Islet of Langerhans (tissue), 1 donor: Measurements from ENCODE around the gene ENPEP.
A peak's percentile ranks its signal among the peaks of the same experiment; 100 is the strongest.
"Not testable (repeated sequence)": the region's sequence is repeated elsewhere in the genome, so short reads cannot be mapped to it uniquely, and the experiment has no call there.

Experiments used
- FAIRE-seq: peaks from one replicate; lab custom pipeline; 2011; peaks lifted over from hg19 to GRCh38; lab: Jason Lieb, UNC

Gene ENPEP

DNA sequence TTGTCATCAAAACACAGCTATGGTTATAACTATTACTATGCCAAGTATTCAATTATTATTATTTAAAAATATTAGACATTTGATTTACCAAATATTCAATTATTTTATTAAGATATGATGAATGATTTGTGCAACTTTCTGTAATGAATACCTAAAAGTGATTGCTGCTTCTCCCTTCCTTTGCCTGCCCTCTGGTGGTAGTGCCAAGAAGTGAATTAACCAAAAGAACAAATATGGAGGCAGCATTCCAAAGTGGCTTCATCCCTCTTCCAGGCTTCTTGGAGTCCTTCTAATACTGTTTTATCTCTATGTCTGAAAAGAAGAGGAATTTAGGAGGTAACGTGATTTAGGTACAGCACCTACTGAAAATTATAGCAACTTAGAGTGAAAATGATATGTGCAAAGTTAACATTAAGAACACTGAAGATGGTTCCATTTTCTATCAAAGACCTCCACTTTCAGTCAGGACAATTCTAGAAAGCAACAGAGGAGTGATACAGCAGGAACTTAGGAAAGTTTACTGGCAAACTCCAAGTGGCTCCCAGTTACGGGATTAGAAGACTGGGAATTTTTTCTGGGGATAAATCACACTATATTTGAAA is 43.0 kb downstream of the ENPEP start:
- peak; percentile 96 for FAIRE-seq

DNA sequence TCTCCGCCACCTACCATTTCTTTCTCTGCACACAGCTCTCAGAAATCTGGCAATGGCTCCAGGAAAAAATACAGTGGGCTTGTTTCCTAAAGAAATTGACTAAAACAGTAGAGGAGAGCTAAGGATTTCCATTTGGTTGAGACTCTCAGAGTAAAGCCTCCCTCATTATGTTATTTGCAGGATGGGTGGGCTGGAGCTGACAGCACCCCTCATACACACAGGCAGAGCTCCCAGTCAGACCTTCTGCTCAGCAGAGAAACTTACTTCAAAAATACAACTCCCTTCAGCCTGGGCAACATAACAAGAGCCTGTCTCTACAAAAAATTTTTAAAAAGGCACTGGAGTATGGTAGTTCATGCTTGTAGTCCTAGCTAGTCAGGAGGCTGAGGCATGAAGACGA is 44.9 kb downstream of the ENPEP start:
- no peak for FAIRE-seq

DNA sequence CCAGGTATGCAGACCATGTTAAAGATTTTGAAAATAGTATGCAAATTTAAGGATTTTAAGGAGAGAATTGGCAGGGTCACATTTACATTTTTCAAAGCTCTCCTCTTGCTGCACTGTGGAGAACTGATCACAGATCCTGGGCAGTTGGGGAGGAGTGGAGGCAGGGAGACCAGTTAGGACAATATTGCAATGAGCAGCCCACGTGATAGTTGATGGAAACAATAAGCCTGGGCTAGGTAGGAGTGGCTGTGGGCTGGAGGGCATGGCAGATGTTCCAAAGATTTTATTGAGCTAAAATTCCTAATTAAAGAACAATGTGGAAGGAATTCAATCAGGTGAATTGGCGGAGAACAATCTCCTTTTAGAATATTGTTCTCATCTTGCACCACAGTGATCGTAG is 50.6 kb downstream of the ENPEP start:
- FAIRE-seq = no peak

DNA sequence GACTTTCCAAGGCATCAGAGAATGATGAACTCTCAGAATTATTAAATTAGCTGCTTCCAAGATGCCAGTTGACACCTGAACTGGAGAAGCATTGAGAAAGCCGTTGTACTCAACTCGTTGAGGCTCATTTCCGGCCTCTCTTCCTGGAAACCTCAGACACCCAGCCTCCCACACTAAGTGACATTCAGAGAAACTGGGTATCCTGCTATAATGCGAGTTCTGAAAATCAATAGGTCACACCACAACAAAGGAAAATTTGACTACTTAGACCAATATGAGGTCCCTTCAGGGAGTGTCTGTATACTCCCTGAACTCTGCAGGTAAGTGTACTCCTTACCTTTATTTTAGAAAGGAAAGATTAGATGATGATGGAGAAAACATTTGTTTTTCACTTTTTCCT is 51.2 kb downstream of the ENPEP start:
- no peak for FAIRE-seq

DNA sequence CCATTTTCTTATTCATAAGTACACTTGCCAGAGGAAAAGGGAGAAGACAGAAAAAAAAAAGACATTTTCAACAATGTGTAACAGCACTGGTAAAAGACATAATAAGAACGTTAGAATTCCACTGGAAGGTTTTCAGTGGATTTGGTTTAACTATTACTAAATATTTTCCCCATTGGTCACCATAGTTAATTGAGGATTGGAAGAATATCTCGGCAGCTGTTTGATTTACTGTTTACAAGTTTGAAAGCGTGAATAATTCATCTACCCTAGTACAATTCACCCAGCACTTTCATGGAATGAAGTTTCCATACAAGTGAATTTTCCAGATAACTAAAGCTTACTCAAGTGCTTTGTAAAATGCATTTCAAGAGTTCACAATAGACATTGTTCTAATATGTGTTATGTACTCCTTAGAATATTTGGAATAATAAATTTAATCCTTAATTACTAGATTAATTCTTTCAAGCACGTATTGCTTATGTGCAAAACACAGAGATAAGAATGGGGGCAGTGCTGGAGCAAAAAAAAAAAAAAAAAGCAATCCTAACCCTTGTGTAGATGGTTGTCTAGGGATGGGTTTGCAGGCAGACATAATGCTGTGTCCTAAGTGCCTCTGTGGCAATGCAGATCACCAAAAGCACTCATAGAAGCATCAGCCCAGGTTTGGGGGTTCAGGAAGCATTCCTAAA is 57.1 kb downstream of the ENPEP start:
- FAIRE-seq = no peak

DNA sequence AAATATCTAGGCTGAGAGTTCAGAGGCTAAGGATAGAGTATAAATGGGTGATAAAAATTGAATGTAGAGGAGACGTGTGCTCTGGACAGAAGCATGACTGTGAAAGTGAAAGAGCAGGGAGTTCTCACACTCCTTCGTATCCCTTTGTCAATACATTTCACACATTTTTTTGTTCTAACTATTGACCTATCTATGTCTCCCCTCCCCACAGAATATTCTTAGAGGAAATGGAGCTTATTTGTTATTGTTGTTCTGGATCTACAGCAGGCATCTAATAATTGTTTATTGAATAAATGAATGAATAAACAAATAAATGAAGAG is 57.6 kb downstream of the ENPEP start:
- FAIRE-seq = no peak

DNA sequence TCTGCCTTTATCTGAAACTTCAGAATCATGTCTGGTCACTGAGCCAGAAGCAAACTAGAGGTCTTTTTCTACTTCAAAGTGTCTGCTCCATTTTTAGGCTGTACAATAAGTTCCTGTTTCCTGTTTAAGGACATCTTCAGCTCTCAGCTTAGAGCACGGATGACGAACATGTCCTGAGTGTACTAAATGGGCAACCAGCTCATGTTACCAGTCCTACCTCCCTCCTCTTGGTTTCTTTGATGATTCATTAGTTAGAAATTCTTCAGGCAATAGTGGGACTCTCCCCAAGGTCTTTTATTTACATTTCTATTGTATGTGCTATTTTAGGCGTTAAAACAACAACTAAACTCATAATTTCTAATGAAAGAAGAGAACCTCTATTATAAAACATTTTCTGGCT is 58.0 kb downstream of the ENPEP start:
- FAIRE-seq = no peak

DNA sequence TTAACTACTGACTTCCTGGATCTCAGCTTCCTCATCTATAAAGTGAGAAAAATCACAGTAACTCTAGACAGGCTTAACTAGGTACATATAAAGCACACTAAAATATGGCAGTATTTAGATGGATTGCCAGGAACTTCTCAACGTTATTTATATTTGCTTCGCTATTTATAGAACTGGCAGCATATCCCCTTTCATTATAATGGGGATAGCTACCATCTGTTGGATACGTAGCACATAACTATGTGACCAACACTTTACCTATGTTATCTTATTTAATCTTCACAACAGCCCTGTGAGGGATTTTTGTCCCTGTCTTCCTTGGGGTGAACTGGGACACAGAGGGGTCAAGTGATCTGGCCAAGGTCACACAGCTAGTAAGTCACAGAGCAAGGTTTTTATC is 64.6 kb downstream of the ENPEP start:
- no peak for FAIRE-seq

DNA sequence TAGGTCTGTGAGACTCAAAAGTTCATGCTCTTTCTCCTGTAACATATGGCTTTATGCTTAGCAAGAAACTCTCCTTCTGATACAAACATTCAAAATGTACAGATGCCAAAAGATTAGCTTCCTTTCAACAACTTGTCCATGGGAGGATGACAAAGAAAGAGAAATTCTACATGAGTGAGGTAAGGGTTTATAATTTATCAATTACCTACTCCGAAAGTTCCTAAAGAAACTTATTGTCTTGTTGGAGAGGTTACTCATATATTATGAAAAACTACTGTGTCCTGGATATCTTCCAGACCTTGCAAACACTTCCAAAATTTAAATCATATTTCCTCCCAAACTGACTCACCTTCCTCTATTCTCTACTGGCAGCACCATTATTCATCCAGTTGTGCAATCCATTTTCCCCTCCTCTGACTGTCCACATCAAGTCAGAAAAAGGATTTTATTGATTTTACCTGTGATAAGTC is 65.1 kb downstream of the ENPEP start:
- FAIRE-seq = no peak

DNA sequence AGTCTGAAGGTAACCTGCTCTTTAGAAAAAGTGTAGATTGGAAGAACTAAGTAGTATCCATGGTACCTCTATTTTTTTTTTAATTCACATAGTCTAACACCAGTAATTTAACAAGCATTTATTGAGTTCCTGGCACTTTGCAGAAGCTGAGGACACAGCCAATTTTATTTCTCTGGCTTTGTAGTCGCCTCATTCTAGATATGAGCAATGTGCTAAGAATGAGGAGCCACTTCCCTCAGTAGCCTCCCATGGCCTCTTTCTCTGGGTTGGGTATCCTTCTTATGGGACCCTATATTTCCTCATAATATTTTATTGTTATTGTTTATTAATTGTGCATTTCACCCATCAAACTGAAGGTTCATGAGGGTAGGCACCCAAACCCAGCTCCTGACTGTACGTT is 67.6 kb downstream of the ENPEP start:
- no peak for FAIRE-seq

DNA sequence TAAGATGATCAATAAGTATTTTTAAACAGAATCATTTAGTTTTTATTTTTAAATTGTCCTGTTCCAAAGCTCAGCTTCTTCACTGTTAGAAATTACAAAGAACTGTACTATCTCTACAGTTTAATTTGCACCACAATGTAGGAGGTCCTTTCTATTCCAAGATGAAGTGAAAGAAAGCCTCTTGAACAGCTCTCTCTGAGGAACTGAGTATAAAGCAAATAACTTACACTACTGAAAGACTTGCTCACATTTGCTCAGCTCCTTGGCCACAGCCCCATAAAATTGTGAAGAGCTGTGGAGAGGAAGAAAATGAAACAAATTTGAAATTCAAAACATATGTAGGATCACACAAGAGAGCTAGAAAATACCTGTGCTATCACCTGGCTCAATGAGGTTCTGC is 68.6 kb downstream of the ENPEP start:
- no peak for FAIRE-seq

DNA sequence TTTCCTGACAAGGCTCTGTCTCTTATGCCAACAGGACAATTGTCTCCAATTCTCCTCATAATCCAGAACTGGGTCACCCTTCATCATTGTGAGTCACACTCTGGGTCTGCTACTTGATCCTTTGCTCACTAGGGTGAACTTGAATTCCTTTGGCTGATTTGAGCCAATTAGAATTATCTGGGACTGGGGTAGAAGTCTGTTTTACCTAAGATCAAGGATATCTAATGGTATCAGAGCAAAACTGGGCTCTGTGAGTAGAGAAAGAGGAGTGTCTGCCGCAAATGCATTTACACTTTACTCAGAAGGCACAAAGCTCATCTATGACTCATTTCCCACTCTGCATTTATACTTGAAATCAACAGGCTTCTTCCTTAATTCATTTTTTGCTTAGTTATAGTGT is 74.3 kb downstream of the ENPEP start:
- no peak for FAIRE-seq

DNA sequence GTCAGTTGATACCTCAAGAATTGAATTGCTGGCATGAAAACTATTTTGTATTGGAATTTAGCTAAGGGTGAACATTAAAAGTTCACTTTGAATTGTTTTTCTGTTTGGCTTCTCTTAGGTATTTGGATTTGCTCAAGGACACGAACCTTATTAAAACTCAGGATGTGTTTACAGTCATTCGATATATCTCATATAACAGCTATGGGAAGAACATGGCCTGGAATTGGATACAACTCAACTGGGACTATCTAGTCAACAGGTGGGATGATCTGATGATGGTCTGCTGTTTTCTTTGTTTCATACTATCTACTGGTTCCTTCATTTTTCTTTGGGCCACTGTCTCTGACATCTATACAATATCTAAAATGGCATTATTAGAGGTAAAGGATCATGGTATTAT is 77.2 kb downstream of the ENPEP start:
- no peak for FAIRE-seq

DNA sequence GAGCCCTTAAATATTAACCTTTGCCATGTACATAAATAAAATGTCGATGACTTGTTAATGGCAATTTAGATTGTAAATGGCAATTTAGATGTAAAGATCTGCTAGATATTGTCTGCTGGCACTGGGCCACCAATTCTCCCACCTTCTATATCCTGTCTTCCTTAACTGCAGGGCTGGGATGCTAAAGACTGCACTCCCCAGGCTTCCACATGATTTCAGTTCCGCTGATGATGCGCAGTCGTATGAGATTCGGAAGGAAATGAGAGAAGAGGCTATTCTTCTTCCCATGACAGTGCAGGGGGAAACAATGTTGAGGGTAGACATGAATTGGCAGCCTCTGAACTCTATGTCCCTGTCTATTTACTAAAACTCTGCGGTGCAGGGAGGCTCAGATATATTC is 91.3 kb downstream of the ENPEP start:
- no peak for FAIRE-seq

DNA sequence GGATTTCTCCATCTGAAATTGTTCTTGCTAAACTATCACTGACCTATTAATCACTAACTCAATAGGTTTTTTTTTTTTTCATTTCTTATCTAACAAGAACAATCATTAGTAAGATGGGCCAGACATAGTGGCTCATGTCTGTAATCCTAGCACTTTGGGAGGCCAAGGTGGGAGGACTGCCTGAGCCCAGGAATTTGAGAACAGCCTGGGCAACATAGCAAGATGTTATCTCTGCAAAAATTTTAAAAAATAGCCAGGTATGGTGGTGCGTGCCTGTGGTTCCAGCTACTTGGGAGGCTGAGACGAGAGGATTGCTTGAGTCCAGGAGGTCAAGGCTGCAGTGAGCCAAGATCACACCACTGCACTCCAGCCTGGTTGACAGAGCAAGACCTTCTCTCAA is 100.7 kb downstream of the ENPEP start:
- not testable (repeated sequence) for FAIRE-seq

DNA sequence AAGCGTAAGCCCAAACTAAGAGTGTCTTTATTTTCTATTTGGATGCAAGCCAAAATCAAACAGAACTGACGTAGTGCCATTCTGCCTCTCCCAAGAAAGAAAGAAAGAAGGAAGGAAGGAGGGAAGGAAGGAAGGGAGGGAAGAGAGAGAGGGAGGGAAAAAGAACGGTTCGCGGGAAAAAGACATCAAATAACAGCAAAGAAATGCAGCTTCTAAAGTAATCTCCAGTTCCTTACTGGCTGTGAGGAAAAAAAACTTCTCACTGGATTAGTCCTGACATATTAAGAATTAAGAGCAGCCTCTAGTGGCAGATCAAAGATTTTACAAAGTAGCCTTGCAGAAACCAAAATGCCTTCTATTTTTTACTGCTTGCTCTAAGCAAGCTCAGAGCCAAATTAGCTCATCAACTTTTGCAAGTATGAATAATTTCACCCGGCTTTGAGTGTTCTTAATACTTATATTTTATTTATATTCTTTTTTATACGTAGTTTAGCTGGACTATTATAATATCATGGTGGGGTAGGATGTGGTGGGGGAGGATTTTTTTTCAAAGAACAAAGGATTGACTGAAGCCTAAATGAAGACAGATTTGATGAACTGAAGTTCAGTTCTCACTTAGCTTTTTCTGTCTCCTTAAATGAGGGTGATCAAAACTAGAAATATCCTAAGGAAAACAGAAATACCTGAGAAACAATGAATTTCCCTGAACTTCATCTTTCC is 110.3 kb downstream of the ENPEP start:
- no peak for FAIRE-seq

DNA sequence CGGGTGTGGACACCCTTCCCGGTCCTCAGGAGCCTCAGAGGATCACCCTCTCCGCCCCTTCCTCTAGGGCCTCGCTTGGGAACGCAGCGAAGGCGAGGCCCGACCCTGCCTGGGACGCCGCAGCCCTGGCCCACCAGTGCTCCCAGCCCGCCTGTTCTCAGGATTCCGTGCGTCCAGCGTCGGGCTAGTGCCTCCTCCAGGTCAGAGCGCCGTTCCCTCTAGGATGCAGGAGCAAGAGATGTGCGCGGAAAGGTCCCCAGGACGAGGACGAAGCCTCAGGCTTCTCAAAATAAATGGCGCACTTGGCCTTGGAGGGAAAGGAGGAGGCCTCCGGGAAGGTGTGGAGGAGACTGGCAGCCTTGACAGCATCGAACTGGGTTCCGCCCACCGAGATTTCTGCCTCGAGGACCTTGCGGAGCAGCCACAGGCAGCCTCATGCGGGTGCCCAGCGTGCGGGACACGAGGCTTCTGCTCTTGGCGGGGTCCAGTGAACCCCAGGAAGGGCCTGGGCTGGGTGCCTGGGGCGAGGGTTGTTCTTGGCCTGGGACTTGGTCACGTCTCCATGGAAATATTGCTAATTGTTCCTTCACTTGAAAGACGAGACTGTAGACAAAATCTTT is 111.8 kb downstream of the ENPEP start:
- no peak for FAIRE-seq

DNA sequence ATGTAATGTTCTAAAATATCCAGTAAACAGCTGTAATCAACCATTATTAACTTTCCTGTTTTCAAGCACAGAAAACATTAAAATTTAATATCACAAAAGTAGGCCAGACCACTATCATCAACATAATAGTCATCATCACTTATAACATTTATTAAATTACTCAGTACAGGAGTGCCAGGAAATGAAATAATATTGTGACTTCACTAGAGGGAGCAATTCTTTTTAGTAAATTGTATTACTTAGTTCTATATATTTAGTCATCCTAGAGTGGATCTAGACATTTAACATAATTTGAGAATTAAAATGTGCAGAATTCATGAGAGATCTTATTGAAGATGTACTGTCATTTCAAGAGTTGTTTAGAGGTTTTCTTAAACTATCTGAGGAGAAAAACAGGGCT is 113.3 kb downstream of the ENPEP start:
- peak; percentile 68 for FAIRE-seq

DNA sequence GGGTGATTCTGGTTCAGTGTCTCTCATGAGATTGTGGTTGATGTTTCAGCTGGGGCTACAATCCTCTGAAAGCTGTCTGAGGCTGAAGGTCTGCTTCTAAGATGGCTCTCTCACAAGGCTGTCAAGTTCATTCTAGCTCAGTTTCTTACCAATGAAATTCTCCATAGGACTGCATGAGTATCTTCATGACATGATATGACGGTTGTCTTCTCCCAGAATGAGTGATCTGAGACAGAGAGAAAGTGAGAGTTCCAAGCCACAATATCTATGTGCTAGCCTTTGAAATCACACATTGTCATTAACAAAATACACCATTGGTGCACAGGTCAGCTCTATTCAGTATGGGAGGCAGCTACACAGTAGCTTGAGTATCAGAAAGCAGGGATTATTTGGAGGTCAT is 119.6 kb downstream of the ENPEP start:
- no peak for FAIRE-seq

DNA sequence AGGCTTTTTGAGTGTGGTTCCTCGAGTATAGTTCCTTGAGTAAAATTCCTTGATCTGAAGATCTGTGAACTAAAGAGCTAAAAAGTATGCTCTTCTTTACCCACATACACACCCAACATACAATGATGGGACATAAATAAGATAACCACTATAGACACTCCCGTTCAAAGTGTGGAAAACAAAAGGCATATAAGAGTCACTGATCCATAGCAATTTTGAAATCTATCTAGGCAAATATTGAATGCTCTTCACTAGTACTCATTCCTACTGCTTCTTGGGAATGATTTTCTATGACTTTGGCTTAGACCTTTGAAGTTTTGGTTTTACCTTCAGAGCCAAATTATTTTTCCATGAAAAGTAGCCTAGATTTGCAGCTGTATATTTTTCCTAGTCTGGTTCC is 120.5 kb downstream of the ENPEP start:
- no peak for FAIRE-seq

DNA sequence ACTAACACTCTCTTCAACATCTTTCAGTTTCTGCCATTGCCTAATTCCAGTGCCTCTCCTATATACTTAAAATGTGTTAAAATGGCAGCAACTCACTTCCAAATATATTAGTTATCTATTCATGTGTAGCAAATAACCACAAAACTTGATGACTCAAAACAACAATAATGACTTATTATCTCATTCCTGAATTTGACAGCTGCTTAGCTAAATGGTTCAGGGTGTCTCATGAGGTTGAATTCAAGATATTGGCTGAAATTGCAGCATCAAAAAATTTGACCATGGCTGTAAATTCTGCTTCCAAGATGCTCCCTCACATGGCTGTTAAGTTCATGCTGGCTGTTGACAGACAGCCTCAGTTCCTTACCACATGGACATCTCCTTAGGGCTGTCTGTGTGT is 121.6 kb downstream of the ENPEP start:
- no peak for FAIRE-seq

DNA sequence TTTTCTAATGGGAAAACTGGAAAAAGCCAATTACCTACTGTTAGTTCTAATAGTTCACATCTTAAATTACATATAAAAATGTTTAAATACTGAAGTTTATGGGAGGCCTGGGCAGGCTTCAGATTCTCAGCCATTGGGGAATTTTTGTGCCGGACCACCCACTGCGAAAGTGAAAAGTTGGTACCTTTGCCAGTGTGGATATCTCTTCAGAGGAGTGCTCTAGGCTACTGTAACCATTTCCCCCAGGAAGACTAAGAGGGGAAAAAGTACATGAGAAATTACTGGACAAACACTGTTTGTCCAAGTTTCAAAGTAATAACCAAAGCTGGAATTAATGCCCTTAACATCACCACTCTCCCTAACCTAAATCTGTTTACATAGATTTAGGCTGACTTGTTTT is 126.1 kb downstream of the ENPEP start:
- FAIRE-seq = no peak

DNA sequence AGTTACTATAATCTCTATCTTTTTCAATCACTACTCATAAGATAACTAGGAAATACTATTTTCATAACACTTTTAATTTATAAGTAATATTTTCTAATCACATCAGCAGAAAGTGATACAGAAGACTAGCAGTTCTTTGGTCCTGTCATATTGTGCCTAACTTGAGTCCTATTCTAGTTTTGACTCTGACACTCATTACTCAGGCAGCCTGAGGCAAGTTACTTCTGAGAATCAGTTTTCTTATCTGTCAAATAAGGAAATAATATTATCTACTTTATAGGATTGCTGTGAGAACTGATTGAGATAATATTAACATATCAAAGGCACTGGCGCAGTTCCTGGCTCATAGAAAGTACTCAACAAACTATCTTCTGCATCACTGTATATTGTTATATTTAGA is 129.1 kb downstream of the ENPEP start:
- no peak for FAIRE-seq
